HepG2 (cell line): ENCODE data around the gene IL12B. TPM values are rescaled to one million over a fixed set of nuclear protein-coding genes. Genes with fewer than 3 reads are reported as not detected.
A peak's percentile ranks its signal among the peaks of the same experiment; 100 is the strongest.

Source experiments
- ATF7 ChIP-seq, 2 experiments: fragments of 450-650 bp in 1 of 2; sonication (generic) in 1 of 2; formaldehyde crosslinking in 1 of 2; IDR thresholded peaks; 2 replicates each; pipeline versions ENCODE4 v1.4.0 to v1.6.1; 2016 to 2020; ENCODE audit warnings: antibody characterized with exemption in 1 of 2, mild to moderate bottlenecking in 1 of 2, missing genetic modification reagents in 1 of 2
- CBX5 ChIP-seq: sonication (generic); formaldehyde crosslinking; IDR thresholded peaks from 2 replicates; pipeline ENCODE4 v1.4.0; 2020; ENCODE audit warnings: missing genetic modification reagents, borderline replicate concordance
- JUNB ChIP-seq: sonication (generic); formaldehyde crosslinking; IDR thresholded peaks from 2 replicates; pipeline ENCODE4 v1.8.0; 2022; ENCODE audit warnings: missing genetic modification reagents, mild to moderate bottlenecking, borderline replicate concordance
- KDM5B ChIP-seq: sonication (generic); formaldehyde crosslinking; IDR thresholded peaks from 2 replicates; pipeline ENCODE4 v1.4.0; 2020; ENCODE audit warnings: missing genetic modification reagents, mild to moderate bottlenecking, borderline replicate concordance
- RFX3 ChIP-seq: IDR thresholded peaks from 2 replicates; pipeline ENCODE4 v1.6.1; 2016; ENCODE audit warnings: missing biosample characterization, missing genetic modification reagents
- SNAPC2 ChIP-seq: sonication (generic); formaldehyde crosslinking; IDR thresholded peaks from 2 replicates; pipeline ENCODE4 v1.8.1; 2022; ENCODE audit warnings: mild to moderate bottlenecking, missing genetic modification reagents
- ZBTB21 ChIP-seq: sonication (generic); formaldehyde crosslinking; IDR thresholded peaks from 2 replicates; pipeline ENCODE4 v1.4.0; 2020; ENCODE audit warnings: missing genetic modification reagents
- ZNF407 ChIP-seq: sonication (generic); formaldehyde crosslinking; IDR thresholded peaks from one replicate; pipeline ENCODE4 v1.5.1; 2020; ENCODE audit warnings: mild to moderate bottlenecking, missing genetic modification reagents; ENCODE audit errors: not compliant biosample characterization
- ZNF44 ChIP-seq: sonication (generic); formaldehyde crosslinking; IDR thresholded peaks from 2 replicates; pipeline ENCODE4 v1.5.1; 2020; ENCODE audit warnings: mild to moderate bottlenecking, missing genetic modification reagents
- ZNF678 ChIP-seq: sonication (generic); formaldehyde crosslinking; IDR thresholded peaks from 2 replicates; pipeline ENCODE4 v1.4.0; 2020; ENCODE audit warnings: mild to moderate bottlenecking, missing genetic modification reagents
- ZXDC ChIP-seq: sonication (generic); formaldehyde crosslinking; IDR thresholded peaks from 2 replicates; pipeline ENCODE4 v1.5.0; 2020; ENCODE audit warnings: mild to moderate bottlenecking, missing genetic modification reagents
- polyA plus RNA-seq, 8 experiments: library from polyadenylated mRNA; depleted of rRNA in 3 of 8; stranded (reverse) in 7 of 8; unstranded in 1 of 8; fragments of >200 nt; fragmentation: Illumina TruSeq in 4 of 8; extraction: Trizol in 4 of 8; gene quantifications; 2 replicates each; pipeline versions ENCODE4 v1.2.1 to v1.2.3, GENCODE V29; 2011 to 2016; ENCODE audit warnings: low read depth in 4 of 8, missing spikeins in 1 of 8, mixed read lengths in 1 of 8; ENCODE audit not compliant: insufficient read depth in 1 of 8
- total RNA-seq, 5 experiments: library from RNA; depleted of rRNA; stranded (reverse); fragments of >200 nt; fragmentation: Illumina TruSeq; extraction: Trizol; gene quantifications; 2 replicates each; pipeline ENCODE4 v1.2.3, GENCODE V29; 2016; ENCODE audit warnings: low read depth in 1 of 5
- TF ChIP-seq, protein P1 (sequence below): sonication (generic); formaldehyde crosslinking; IDR thresholded peaks from 2 replicates; pipeline ENCODE4 v1.8.0; 2022; ENCODE audit warnings: missing genetic modification reagents, mild to moderate bottlenecking, inconsistent platforms, borderline replicate concordance
- TF ChIP-seq, protein P2 (sequence below): sonication (generic); formaldehyde crosslinking; IDR thresholded peaks from 2 replicates; pipeline ENCODE4 v1.8.1; 2023; ENCODE audit warnings: mild to moderate bottlenecking, missing genetic modification reagents

The IL12B gene
- total and polyA plus RNA-seq, 2 of the 13 experiments (the other 11 are each of a cell fraction or from before 2014, with no cell fraction given): not detected

DNA sequence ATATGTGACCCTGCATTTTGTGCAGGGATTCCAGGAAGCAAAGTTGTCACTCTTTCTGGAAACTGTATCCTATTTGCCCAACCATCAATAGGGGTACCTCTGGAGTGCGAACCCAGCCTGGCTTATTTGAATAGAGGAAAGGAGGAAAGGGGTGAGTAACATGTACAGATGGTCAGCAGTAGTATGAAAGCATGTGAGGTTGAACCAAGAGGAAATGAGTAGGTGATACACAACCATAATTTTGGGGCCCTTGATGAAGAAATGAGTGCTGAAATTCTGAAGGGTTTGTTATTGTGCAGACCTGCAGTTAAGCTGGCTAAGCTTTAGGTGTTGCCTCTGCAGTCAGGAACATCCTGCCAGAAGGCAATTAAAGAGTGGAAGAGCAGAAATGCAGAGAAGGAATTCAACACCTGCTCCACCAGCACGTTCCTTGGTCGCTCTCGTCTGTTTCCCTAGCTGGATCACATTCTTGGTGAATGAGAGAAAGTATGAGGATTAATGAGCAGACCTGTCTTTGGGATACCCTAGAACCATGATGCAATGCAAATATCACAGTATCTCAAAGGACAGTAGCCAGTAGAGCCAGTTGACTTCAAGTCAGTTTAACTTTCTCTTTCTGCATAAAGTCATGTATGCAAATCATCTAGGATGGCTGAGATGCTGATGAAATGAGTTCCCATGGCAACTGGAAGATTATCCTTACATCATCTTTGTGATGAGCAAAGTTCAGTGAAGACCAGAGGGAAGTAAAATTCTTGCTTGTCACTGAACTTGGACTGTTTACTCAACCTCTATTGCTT, 13.2 kb upstream of the IL12B start (continued):
- no peak for TF ChIP-seq ZNF407 (CRISPR knock-in tag)
- 0 out of 2 replicates have a peak, but pooled peaks have one; percentile 18 for TF ChIP-seq ATF7 (IDR thresholded peaks at IDR 0.05)
- TF ChIP-seq ATF7 (CRISPR knock-in tag; IDR thresholded peaks at IDR 0.05): no peak
- TF ChIP-seq SNAPC2: no peak
- peak; percentile 65 for TF ChIP-seq RFX3
- TF ChIP-seq, protein P1, sequence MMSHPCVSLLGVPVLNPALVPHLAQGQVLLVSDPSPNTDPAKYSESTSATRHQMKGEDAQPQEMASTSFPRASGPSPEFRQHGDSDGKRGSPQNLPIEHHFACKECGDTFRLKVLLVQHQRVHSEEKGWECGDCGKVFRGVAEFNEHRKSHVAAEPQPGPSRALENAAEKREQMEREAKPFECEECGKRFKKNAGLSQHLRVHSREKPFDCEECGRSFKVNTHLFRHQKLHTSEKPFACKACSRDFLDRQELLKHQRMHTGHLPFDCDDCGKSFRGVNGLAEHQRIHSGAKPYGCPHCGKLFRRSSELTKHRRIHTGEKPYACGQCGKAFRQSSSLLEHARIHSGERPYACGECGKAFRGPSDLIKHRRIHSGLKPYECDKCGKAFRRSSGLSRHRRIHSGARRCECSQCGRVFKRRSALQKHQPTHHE (CRISPR knock-in tag): no peak
- TF ChIP-seq CBX5: no peak
- no peak for TF ChIP-seq ZNF44
- TF ChIP-seq ZBTB21 (CRISPR knock-in tag): no peak
- no peak for TF ChIP-seq KDM5B (CRISPR knock-in tag)
- TF ChIP-seq ZXDC (CRISPR knock-in tag): no peak
- no peak for TF ChIP-seq JUNB (CRISPR knock-in tag)
- no peak for TF ChIP-seq ZNF678
- TF ChIP-seq, protein P2, sequence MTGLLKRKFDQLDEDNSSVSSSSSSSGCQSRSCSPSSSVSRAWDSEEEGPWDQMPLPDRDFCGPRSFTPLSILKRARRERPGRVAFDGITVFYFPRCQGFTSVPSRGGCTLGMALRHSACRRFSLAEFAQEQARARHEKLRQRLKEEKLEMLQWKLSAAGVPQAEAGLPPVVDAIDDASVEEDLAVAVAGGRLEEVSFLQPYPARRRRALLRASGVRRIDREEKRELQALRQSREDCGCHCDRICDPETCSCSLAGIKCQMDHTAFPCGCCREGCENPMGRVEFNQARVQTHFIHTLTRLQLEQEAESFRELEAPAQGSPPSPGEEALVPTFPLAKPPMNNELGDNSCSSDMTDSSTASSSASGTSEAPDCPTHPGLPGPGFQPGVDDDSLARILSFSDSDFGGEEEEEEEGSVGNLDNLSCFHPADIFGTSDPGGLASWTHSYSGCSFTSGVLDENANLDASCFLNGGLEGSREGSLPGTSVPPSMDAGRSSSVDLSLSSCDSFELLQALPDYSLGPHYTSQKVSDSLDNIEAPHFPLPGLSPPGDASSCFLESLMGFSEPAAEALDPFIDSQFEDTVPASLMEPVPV (CRISPR knock-in tag): no peak
